Peyer's patch (tissue), 4 donors: ENCODE data around the gene TMEM63A. TPM values are rescaled to one million over a fixed set of nuclear protein-coding genes. Genes with fewer than 3 reads are reported as not detected.

Source experiments
- DNase-seq, 3 donors: peaks; one replicate each; pipeline ENCODE4 v3.0.0-alpha.2; 2017 to 2019
- H3K27ac ChIP-seq, 4 donors: fragments of 200-600 bp; sonication (generic); one replicate each; pipeline ENCODE4 v1.5.1; 2016 to 2019
- H3K27me3 ChIP-seq, 2 donors: fragments of 200-600 bp; sonication (generic); one replicate each; pipeline ENCODE4 v1.5.1; 2019
- H3K36me3 ChIP-seq, 3 donors: fragments of 200-600 bp; sonication (generic); one replicate each; pipeline ENCODE4 v1.5.1; 2016 to 2019
- H3K4me1 ChIP-seq, 4 donors: fragments of 200-600 bp; sonication (generic); one replicate each; pipeline ENCODE4 v1.5.1; 2016 to 2019
- H3K4me3 ChIP-seq, 4 donors: fragments of 200-600 bp; sonication (generic); 1 replicate in 3 of 4; 2 replicates in 1 of 4; pipeline ENCODE4 v1.5.1; 2016 to 2019; ENCODE audit warnings: mild to moderate bottlenecking in 1 of 4
- H3K9me3 ChIP-seq, 4 donors: fragments of 200-600 bp; sonication (generic); one replicate each; pipeline ENCODE4 v1.5.1; 2016 to 2019; ENCODE audit warnings: mild to moderate bottlenecking in 1 of 4
- POLR2A ChIP-seq, 2 donors: fragments of 450-650 bp; IDR thresholded peaks; one replicate each; pipeline ENCODE4 v1.5.1; 2017; ENCODE audit warnings: antibody characterized with exemption in 2 of 2, mild to moderate bottlenecking in 2 of 2, moderate library complexity in 2 of 2
- total RNA-seq, 4 donors: library from RNA; depleted of rRNA; stranded (reverse); fragments of >200 nt; gene quantifications; one replicate each; pipeline ENCODE4 v1.1.0, GENCODE V29; 2016
- TF ChIP-seq, protein P1 (sequence below), 6 experiments: fragments of 450-650 bp in 4 of 6; fragments of 200-600 bp in 2 of 6; sonication (generic) in 1 of 6; IDR thresholded peaks; one replicate each; pipeline ENCODE4 v1.5.1; 2017 to 2019; ENCODE audit warnings: antibody characterized with exemption in 6 of 6, mild to moderate bottlenecking in 3 of 6, moderate library complexity in 1 of 6

Gene TMEM63A
- total RNA-seq, 4 donors from 2014 or later = 77.8 to 339 (median 275) TPM

DNA sequence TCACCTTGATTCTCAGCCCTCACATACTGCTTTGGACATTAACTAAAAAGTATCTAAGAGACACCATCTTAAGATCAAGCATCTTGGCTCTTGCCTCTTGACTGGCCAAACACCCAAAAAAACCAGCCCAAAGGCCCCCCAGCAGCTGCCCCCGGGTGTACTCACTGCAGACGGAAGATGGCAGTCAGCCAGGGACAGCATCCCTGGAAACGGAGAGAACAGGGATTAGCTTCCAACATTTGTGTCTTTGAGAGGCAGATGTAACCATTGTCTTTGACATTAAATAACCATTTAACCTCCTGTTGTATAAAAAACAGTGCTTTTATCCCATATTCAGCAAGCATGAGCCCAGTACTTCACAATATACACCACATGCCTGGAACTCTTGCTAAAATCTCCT is 11.3 kb downstream of the TMEM63A start:
- Histone ChIP-seq H3K4me1 (peaks cover 0 to 10% (median 5%) of the 10 kb centered on the region in 4 donors), H3K27me3 (no peaks in the 10 kb centered on the region), H3K4me3 (no peak overlapping the region), H3K9me3 (no peaks in the 10 kb centered on the region), H3K36me3 (peaks cover 0 to 74% (median 3%) of the 10 kb centered on the region in 3 donors), H3K27ac (no peak overlapping the region)
- DNase-seq = no peak
- no peak for TF ChIP-seq POLR2A (IDR thresholded peaks at IDR 0.05)

DNA sequence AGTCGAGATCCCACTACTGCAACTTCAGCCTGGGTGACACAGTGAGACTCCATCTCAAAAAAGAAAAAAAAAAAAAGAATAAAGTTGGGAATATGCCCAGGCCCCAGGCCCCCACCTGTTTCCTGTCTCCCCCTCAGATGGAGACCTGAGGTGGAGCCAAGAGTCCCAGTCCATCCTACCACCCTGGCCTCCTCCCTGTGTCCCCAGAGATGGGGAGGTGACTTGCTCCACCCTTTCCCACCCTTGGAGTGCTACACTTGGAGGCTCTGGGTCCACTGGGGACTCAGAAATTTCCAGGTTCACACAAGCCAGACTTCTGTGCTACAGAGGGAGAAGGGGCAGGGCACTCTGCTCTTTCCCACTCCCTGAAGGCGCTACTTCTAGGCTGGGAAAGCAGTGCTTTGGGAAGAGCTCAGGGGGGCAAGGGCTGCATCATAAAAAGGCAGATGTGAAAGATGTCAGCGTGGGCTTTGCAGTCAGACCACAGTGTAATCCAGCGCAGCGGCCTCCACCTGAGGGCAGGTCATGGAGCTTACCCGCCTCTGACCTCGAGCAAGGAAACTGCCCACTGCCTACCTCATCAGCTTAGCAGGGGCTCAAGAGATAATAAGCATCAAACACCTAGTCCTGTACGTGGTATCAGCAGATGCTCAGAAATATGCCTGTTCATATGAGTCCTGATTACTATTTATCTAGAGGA is 13.4 kb downstream of the TMEM63A start:
- peaks cover 0 to 82% (median 0%) of the 10 kb centered on the region in 3 donors for H3K36me3 ChIP-seq
- DNase-seq = no peak
- H3K4me3 ChIP-seq = no peak overlapping the region
- H3K27ac ChIP-seq = no peak overlapping the region
- H3K9me3 ChIP-seq = no peaks in the 10 kb centered on the region
- peaks cover 0 to 11% (median 5%) of the 10 kb centered on the region in 4 donors for H3K4me1 ChIP-seq
- TF ChIP-seq, protein P1, sequence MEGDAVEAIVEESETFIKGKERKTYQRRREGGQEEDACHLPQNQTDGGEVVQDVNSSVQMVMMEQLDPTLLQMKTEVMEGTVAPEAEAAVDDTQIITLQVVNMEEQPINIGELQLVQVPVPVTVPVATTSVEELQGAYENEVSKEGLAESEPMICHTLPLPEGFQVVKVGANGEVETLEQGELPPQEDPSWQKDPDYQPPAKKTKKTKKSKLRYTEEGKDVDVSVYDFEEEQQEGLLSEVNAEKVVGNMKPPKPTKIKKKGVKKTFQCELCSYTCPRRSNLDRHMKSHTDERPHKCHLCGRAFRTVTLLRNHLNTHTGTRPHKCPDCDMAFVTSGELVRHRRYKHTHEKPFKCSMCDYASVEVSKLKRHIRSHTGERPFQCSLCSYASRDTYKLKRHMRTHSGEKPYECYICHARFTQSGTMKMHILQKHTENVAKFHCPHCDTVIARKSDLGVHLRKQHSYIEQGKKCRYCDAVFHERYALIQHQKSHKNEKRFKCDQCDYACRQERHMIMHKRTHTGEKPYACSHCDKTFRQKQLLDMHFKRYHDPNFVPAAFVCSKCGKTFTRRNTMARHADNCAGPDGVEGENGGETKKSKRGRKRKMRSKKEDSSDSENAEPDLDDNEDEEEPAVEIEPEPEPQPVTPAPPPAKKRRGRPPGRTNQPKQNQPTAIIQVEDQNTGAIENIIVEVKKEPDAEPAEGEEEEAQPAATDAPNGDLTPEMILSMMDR (IDR thresholded peaks at IDR 0.05) = no peak
- TF ChIP-seq POLR2A (IDR thresholded peaks at IDR 0.05) = no peak
- H3K27me3 ChIP-seq = no peaks in the 10 kb centered on the region

DNA sequence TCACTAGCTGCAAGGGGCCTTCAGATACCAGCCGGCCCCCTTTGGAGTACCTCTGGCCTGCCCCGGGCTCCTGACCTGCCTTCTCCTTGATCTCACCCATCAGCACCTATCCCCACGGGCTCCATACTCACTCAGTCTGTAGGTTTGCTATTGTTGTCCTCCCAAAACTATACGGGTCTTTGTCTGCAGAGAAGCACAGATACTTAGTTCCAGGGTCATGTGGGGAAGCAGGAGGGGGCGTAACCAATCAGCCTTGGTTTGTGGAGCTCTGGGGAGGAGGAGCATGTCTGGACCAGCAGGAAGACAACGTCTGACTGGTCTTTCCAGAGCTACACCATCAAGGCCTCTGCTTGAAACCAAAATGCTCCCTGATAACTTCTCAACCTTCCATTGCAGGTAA is 15.2 kb downstream of the TMEM63A start:
- Histone ChIP-seq H3K4me3 (no peak overlapping the region), H3K9me3 (no peaks in the 10 kb centered on the region), H3K27ac (no peak overlapping the region), H3K36me3 (peaks cover 0 to 92% (median 0%) of the 10 kb centered on the region in 3 donors), H3K27me3 (no peaks in the 10 kb centered on the region), H3K4me1 (peaks cover 0 to 11% (median 5%) of the 10 kb centered on the region in 4 donors)
- DNase-seq = no peak
- TF ChIP-seq POLR2A (IDR thresholded peaks at IDR 0.05) = no peak
- TF ChIP-seq, protein P1 (IDR thresholded peaks at IDR 0.05) = no peak

DNA sequence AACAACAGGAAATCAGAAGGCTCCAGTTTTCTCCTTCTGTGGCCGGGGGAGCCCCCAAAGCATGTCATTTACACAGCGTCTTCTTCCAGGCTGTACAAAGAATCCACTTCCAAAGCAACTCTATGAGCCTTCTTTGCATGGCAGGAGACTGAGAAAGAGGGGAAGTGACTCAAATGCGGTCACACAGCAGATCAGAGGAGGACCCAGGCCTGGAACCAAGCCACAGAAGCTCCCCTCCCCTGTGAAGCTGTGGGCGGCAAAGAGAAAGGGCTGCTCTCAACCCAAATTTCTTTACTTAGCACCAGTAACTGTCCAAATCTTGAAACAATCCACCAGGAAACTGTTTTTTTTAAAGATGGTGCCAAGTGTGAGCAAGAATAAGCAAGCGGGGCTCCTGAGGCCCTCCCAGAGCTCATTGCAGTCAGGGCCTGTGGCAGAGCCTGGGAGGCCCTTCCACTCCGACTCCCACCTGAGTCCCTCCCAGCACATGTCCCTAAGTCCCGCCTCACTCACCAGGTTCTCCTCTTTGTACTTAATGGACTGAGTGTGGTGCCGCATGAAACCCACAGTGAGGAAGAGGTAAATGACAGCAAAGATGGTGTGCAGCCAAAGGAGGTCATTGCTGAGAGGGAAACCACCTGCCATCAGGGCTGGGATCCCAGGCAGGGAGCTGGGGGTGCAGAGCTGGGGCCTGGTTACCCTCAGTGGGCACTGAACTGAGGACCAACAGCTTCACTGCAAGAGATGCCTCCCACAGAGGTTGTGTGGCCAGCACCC is 15.9 kb downstream of the TMEM63A start:
- Histone ChIP-seq H3K27ac (peak overlapping the region in 1 of 4 donors; percentile 3), H3K36me3 (peaks cover 0 to 92% (median 0%) of the 10 kb centered on the region in 3 donors), H3K9me3 (no peaks in the 10 kb centered on the region), H3K4me3 (no peak overlapping the region), H3K4me1 (peaks cover 0 to 11% (median 5%) of the 10 kb centered on the region in 4 donors), H3K27me3 (no peaks in the 10 kb centered on the region)
- DNase-seq = peak in 1 of 3 donors; percentile 51
- TF ChIP-seq POLR2A (IDR thresholded peaks at IDR 0.05) = no peak
- TF ChIP-seq, protein P1 (IDR thresholded peaks at IDR 0.05) = no peak

DNA sequence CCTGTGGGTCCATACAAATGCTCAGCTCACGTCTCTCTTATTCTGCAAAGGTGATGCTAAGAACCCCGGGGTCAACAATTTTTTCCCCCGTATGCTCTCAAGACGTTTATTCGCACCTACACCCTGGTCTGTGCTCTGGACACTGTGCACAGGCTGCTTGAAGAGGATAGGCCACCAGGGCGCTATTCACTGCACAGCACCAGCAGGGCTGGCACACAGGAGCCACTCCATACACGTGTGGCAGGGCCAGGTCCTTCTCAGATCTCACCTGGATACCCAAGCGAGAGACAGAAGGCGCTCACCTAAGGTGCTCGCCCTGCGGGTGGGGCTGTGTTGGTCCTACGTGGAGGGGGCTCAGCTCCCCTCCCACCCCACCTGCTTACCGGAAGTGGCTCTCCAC is 16.7 kb downstream of the TMEM63A start:
- TF ChIP-seq, protein P1 (IDR thresholded peaks at IDR 0.05) = no peak
- no peak for TF ChIP-seq POLR2A (IDR thresholded peaks at IDR 0.05)
- Histone ChIP-seq H3K36me3 (peaks cover 0 to 93% (median 0%) of the 10 kb centered on the region in 3 donors), H3K27ac (no peak overlapping the region), H3K9me3 (no peaks in the 10 kb centered on the region), H3K4me3 (no peak overlapping the region), H3K4me1 (peaks cover 0 to 11% (median 5%) of the 10 kb centered on the region in 4 donors), H3K27me3 (no peaks in the 10 kb centered on the region)
- no peak for DNase-seq

DNA sequence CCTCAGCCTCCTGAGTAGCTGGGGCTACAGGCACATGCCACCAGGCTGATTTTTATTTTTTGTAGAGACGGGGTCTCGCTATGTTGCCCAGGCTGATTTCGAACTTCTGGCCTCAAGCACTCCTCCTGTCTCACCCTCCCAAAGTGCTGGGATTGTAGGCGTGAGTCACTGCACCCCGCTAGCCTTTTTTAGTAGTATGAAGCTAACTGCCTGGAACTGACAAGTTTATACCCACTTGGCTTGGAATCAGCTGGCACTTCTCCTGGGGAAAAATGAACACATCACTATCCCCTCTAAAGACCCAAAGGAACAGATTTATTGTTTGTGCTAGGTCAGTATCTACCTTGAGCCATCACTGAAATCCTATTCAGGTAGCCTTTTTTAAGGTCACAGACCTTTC is 19.0 kb downstream of the TMEM63A start:
- H3K4me3 ChIP-seq = no peak overlapping the region
- peaks cover 0 to 11% (median 5%) of the 10 kb centered on the region in 4 donors for H3K4me1 ChIP-seq
- TF ChIP-seq, protein P1 (IDR thresholded peaks at IDR 0.05) = no peak
- no peak for TF ChIP-seq POLR2A (IDR thresholded peaks at IDR 0.05)
- H3K27me3 ChIP-seq = no peaks in the 10 kb centered on the region
- no peaks in the 10 kb centered on the region for H3K9me3 ChIP-seq
- DNase-seq = no peak
- peak overlapping the region in 1 of 4 donors; percentile 26 for H3K27ac ChIP-seq
- peaks cover 0 to 95% (median 0%) of the 10 kb centered on the region in 3 donors for H3K36me3 ChIP-seq
